Stomach (tissue), 4 donors: ENCODE measurements around the gene CTCF.

ENCODE experiments used
- EP300 ChIP-seq: sonication (generic); formaldehyde crosslinking; IDR thresholded peaks from one replicate; pipeline ENCODE4 v1.6.1; 2017; ENCODE audit warnings: antibody characterized with exemption
- POLR2A ChIP-seq, 4 donors: fragments of 450-650 bp; IDR thresholded peaks; one replicate each; pipeline ENCODE4 v1.6.1; 2016; ENCODE audit warnings: antibody characterized with exemption in 4 of 4, control low read depth in 2 of 4, mild to moderate bottlenecking in 1 of 4, moderate library complexity in 1 of 4
- TF ChIP-seq, protein P1 (sequence below), 7 experiments: fragments of 450-650 bp in 4 of 7; fragments of 200-600 bp in 3 of 7; sonication (generic) in 3 of 7; IDR thresholded peaks; one replicate each; pipeline ENCODE4 v1.5.1; 2016 to 2019; ENCODE audit warnings: antibody characterized with exemption in 7 of 7, control low read depth in 2 of 7, mild to moderate bottlenecking in 1 of 7

DNA sequence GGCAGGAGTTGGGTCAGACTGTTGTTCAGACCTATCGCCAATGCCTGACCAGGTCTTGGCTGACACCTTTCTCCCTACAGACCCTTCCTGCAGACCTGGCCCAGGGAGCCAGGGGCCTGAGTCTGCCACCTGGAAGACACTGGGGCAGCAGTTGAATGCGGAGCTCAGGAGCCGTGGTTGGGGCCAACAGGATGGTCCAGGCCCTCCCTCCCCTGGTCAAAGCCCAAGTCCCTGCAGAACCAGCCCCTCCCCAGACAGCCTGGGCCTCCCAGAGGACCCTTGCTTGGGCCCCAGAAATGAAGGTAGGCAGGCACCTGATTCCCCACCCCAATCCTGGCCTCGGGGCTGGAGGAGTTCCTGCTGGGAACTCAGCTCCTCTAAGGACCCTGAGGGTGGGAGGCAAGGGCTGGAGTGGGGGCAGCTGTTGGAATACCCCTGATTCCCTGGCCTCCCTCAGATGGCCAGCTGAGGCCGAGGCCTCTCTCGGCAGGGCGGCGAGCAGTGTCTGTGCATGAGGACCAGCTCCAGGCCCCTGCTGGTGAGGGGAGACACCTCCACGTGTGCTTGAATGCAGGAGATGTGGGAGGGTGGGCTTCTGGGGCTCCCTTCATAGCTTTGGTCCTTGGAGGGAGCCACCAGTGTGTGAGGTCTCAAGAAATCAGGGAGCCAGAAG, 94.2 kb downstream of the CTCF start:
- TF ChIP-seq, protein P1, sequence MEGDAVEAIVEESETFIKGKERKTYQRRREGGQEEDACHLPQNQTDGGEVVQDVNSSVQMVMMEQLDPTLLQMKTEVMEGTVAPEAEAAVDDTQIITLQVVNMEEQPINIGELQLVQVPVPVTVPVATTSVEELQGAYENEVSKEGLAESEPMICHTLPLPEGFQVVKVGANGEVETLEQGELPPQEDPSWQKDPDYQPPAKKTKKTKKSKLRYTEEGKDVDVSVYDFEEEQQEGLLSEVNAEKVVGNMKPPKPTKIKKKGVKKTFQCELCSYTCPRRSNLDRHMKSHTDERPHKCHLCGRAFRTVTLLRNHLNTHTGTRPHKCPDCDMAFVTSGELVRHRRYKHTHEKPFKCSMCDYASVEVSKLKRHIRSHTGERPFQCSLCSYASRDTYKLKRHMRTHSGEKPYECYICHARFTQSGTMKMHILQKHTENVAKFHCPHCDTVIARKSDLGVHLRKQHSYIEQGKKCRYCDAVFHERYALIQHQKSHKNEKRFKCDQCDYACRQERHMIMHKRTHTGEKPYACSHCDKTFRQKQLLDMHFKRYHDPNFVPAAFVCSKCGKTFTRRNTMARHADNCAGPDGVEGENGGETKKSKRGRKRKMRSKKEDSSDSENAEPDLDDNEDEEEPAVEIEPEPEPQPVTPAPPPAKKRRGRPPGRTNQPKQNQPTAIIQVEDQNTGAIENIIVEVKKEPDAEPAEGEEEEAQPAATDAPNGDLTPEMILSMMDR (IDR thresholded peaks at IDR 0.05): no peak
- TF ChIP-seq EP300 (no peak), POLR2A (IDR thresholded peaks at IDR 0.05) (no peak)
